Stimulated activated CD8-positive, alpha-beta memory T cell treated with anti-CD3 and anti-CD28 coated beads, Interleukin-7, amount 100 ng/mL, for 4 hours (primary cell): Measurements from ENCODE around the gene CCDC7.
"Not testable (repeated sequence)": the region's sequence is repeated elsewhere in the genome, so short reads cannot be mapped to it uniquely, and the experiment has no call there.

Experiments
- DNase-seq, 2 donors: peaks; one replicate each; pipeline ENCODE4 v3.0.0-alpha.2; 2020; ENCODE audit warnings: low read depth in 2 of 2

CCDC7 gene

DNA sequence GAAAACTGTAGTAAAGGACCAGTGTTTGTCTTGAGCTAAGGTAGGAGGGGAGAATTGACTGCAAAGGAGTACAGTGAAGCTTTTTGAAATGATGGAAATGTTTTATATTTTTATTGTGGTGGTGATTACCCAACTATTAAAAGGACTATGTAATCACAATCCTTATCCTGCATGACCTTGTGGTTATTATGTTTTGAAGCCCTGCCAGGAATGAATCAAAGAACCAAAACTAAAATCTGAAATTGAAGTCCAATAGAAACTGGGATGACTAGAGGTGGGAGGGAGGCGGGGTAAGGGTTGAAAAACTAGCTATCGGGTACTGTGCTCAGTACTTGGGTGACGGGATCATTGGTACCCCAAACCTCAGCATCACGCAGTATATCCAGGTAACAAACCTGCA, 8.2 kb downstream of the CCDC7 start:
- DNase-seq: no peak

DNA sequence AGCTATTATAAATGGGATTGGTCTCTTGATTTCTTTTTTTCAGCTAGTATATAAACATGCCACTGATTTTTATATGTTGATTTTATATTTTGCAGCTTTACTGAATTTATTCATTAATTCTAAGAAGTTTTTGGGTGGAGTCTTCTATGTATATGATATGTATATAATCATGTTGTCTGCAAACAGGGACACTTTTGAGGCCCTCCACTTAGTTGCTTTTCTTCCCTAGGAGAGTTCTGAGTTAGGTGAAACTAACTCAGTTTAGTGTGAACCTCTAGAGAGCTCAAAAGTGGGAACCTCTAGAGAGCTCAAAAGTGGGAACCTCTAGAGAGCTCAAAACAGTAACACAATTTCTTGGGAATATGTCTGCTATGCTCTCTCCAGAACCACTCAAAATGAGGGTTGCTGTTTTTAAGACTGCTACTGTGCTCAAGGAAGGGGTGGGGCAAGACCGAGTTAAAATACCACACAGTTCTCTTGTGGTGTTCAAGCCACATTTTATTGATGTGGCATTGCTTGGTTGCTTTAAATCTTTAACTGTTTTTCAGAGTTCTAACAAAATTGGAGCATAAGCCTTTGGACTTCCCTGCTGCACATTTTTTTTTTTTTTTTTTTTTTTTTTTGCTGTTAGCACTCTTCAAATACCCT, 13.2 kb downstream of the CCDC7 start:
- peak in 1 of 2 donors; percentile 4 for DNase-seq

DNA sequence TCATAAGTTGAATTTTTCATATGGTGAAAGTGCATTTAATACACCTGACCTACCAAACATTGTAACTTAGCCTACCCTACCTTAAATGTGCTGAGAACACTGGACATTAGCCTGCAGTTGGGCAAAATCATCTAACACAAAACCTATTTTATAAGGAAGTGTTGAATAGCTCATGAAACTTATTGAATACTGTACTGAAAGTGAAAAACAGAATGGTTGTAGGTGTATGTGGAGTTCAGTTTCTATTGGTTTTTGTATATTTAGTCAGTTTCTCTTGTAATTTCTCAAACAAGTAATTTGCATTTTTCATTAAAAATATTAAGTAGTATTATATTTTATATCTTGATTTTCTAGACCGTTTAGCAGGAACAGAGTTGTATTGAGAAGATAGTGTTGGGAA, 15.3 kb downstream of the CCDC7 start:
- no peak for DNase-seq

DNA sequence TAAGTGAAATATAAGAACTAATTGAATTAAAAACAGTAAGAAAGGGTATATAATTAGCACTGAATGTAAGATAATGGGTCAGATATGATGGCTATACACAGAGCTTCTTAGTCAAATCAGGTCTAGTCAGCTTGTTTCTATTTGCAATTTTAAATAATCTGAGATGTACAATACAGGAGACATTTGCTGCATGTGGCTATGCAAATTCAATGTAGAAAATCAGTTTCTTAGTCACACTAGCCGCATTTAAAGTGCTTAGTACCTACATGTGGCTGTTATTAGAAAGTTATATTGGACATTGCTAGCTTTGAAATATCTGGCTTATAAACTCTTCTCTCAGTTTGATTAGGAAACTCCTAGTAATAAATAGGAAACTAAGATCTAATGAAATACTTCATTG, 25.3 kb downstream of the CCDC7 start:
- DNase-seq: no peak

DNA sequence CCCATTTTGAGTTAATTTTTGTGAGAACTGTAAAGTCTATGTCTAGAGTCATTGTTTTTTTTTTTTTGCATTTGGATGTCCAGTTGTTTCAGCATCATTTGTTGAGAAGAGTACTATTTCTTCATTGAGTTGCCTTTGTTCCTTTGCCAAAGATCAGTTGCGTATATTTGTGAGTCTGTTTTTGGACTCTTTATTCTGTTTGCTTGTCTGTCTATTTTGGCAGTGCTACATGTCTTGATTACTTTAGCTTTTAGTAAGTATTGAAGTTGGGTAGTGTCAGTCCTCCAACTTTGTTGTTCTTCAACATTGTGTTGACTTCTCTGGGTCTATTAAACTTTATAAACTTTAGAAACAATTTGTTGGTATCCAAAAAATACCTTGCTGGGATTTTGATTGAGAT, 31.6 kb downstream of the CCDC7 start:
- no peak for DNase-seq

DNA sequence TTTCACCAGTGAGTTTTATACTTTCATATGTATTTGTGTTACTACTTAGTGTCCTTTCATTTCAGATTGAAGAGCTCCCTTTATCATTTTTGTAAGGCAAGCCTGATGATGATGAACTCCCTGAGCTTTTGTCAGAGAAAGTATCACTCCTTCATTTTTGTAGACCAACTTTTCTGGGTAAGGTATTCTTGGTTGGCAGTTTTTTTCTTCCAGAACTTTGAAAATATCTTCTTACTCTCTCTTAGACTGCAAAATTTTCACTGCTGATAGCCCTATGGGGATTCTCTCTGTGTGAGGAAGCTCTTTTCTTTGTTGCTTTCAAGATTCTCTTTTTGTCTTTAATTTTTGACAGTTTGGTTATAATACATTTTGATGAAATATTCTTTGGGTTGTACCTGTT, 35.7 kb downstream of the CCDC7 start:
- no peak for DNase-seq

DNA sequence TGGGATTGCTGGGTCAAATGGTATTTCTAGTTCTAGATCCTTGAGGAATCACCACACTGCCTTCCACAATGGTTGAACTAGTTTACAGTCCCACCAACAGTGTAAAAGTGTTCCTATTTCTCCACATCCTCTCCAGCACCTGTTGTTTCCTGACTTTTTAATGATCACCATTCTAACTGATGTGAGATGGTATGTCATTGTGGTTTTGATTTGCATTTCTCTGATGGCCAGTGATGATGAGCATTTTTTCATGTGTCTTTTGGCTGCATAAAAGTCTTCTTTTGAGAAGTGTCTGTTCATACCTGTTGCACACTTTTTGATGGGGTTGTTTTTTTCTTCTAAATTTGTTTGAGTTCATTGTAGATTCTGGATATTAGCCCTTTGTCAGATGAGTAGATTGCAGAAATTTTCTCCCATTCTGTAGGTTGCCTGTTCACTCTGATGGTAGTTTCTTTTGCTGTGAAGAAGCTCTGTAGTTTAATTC, 37.1 kb downstream of the CCDC7 start:
- not testable (repeated sequence) for DNase-seq

DNA sequence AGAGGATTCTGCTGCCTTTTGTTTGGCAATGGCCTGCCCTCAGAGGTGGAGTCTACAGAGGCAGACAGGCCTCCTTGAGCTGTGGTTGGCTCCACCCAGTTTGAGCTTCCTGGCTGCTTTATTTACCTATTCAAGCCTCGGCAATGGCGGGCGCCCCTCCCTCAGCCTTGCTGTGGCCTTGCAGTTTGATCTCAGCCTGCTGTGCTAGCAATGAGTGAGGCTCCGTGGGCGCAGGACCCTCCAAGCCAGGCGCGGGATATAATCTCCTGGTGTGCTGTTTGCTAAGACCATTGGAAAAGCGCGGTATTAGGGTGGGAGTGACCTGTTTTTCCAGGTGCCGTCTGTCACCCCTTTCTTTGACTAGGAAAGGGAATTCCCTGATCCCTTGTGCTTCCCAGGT, 42.1 kb downstream of the CCDC7 start:
- DNase-seq: not testable (repeated sequence)

DNA sequence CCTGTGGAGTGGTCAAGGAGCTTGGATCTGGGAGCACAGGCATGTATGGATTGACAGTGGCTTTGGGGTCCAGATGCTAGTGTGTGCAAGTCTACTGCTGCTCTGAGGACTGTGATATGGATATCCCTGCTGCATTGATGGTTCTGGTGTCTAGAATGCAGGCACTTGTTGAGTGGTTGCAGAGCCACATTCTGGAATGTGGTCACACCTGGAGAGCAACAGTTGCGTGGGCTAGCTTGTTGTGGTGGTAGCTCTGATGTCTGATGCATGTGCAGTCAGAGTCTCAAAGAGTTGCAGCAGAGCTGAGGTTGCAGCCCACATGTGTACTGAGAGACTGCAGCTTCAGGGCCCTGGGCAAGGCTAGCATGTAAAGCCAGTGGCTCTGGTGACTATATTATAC, 43.2 kb downstream of the CCDC7 start:
- no peak for DNase-seq

DNA sequence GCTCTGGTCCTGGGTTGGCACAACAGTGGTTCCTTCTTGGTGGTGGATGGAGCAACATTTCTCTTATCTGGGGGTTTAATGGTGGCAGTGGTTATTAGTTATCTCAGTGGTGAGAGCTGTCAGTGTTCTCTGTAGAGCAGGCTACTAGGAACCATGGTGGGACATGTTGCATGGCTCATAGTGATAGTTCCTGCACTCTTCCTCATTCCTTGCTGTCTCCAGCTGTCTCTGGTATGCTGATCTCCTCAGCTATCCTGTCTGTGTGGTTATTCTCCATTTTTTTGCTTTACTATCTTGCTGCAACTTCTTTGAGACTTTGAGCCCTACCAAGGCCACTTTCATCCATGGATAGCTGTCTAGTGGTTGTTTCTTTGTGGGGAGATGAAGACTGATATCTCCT, 44.0 kb downstream of the CCDC7 start:
- no peak for DNase-seq

DNA sequence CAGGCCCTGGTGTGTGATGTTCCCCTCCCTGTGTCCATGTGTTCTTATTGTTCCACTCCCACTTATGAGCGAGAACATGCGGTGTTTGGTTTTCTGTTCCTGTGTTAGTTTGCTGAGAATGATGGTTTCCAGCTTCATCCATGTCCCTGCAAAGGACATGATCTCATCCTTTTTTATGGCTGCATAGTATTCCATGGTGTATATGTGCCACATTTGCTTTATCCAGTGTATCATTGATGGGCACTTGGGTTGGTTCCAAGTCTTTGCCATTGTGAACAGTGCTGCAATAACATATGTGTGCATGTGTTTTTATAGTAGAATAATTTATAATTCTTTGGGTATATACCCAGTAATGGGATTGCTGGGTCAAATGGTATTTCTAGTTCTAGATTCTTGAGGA, 48.6 kb downstream of the CCDC7 start:
- DNase-seq: not testable (repeated sequence)

DNA sequence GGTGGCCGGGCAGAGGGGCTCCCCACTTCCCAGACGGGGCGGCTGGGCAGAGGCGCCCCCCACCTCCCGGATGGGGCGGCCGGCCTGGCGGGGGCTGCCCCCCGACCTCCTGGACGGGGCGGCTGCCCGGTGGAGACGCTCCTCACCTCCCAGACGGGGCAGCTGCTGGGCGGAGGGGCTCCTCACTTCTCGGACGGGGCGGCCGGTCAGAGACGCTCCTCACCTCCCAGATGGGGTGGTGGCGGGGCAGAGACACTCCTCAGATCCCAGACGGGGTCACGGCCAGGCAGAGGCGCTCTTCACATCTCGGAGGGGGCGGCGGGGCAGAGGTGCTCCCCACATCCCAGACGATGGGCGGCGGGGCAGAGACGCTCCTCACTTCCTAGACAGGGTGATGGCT, 54.2 kb downstream of the CCDC7 start:
- DNase-seq: not testable (repeated sequence)

DNA sequence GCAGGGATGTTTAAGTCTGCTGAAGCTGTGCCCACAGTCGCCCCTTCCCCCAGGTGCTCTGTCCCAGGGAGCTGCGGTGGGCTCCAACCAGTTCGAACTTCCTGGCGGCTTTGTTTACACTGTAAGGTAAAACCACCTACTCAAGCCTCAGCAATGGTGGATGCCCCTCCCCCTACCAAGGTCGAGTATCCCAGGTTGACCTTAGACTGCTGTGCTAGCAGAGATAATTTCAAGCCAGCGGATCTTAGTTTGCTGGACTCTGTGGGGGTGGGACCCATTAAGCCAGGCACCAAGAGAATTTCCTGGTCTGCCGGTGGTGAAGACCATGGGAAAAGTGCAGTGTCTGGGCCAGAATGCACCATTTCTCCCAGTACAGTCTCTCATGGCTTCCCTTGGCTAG, 56.0 kb downstream of the CCDC7 start:
- DNase-seq: no peak

DNA sequence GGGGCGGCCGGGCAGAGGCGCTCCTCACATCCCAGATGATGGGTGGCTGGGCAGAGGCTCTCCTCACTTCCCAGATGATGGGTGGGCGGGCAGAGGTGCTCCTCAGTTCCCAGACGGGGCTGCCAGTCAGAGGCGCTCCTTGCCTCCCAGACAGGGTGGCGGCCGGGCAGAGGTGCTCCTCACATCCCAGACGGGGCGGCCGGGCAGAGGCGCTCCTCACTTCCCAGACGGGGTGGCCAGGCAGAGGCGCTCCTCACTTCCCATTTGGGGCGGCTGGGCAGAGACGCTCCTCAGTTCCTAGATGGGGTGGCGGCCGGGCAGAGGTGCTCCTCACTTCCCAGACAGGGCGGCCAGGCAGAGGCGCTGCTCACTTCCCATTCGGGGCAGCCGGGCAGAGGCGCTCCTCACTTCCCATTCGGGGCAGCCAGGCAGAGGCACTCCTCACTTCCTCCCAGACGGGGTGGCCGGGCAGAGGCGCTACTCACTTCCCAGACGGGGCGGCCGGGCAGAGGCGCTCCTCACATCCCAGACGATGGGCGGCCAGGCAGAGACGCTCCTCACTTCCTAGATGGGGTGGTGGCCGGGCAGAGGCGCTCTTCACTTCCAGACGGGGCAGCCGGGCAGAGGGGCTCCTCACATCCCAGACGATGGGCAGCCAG, 60.0 kb downstream of the CCDC7 start:
- DNase-seq: not testable (repeated sequence)

DNA sequence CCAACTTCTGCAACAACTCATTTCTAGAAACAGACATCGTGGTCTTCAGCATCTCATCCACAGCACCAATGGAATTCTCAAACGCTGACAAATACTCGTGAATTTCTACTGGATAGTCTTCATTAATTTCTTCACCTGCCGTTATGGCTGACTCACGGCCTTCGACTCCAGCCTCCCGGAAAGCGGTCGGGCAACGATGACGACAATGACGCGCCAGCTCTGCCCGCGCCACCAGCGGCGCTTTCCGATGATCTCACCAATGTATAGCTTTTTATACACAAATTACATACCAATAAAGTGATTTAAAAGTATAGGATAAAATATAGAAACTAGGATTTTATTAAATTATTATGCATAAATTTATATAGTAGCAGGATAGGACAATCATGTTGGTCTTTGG, 65.7 kb downstream of the CCDC7 start:
- no peak for DNase-seq

DNA sequence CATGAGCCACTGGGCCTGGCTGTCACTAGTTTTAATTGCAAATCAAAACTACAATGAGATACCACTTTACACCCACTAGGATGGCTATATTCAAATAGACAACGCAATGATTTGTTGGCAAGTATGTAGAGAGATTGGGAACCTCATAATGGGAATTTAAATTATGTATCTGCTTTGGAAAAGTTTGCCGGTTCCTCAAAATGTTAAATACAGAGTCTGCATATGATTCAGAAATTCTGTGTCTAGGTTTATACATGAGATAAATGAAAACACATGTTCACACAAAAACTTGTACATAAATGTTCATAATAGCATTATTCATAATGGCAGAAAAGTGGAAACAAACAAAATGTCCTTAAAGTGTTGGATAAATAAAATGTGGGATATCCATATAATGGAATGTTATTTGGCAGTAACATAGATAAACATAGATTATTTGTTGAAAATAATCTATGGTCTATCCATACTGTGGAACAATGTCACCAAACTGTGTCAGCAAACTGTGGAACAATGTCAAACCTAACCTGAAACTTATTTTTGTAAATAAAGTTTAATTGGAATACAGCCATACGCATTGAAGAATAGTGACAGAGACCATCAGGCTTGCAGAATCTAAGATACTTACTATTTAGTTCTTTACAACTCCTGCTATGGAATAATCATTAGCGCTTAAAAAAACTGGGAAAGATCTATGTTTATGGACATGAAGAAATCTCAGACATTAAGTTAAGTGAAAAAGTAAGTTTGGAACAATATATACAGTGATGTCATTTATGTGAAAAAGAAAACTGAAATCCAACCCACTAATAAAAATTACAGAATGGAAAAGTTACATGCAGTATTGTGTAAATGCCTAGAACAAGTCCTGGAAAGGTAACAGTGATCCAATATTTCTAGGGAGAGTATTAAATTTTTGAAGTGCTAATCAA, 70.9 kb downstream of the CCDC7 start:
- no peak for DNase-seq

DNA sequence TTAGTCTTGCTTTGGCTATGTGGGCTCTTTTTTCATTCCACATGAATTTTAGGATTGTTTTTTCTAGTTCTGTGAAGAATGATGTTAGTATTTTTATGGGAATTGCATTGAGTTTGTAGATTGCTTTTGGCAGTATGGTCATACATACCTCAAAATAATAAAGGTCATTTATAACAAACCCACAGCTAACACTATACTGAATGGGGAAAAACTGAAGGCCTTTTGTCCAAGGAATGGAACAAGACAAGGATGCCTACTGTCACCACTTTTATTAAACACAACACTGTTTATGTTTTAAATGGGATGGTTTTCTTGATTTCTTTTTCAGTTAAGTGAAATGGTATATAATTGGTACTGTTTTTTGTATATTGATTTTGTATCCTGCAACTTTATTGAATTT, 84.3 kb downstream of the CCDC7 start:
- no peak for DNase-seq

DNA sequence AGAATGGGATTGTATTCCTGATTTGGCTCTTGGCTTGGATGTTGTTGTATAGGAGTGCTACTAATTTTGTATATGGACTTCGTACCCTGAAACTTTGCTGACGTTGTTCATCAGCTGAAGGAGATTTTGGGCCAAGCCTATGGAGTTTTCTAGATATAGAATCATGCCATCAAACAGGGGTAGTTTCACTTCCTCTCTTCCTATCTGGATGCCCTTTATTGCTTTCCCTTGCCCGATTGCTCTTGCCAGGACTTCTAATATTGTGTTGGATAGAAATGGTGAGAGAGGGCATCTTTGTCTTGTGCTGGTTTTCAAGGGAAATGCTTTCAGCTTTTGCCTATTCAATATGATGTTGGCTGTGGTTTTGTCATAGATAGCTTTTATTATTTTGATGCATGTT, 92.3 kb downstream of the CCDC7 start:
- DNase-seq: no peak

DNA sequence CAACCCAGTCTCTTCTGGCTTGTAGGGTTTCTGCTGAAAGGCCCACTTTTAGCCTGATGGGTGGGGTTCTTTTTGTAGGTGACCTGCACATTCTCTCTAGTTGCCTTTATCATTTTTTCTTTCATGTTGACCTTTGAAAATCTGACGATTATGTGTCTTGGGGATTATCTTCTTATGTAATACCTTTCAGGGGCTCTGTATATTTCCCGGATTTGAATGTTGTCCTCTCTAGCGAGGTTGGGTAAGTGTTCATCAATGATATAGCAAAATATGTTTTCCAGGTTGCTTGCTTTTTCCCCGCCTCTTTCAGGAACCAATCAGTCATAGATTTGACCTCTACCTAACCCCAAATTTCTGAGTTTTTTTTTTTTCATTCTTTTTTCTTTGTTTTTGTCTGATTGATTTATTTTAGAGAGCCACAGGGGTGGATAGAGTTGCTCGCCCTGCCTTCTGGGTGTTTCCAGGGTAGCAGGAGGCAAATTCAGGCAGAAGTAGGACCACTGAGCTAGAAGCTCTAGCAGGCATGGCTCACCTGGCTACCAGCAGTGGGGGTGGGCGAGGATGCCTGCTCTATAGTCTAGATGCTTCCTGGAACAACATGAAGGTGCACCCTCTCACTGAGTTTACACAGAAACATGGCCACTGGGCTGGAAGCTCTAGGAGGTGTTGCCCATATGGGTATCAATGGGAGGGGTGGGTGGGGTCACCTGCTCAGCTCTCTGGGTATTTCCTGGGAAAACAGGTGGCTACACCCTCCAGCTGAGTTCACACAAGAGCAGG, 94.9 kb downstream of the CCDC7 start:
- DNase-seq: no peak

DNA sequence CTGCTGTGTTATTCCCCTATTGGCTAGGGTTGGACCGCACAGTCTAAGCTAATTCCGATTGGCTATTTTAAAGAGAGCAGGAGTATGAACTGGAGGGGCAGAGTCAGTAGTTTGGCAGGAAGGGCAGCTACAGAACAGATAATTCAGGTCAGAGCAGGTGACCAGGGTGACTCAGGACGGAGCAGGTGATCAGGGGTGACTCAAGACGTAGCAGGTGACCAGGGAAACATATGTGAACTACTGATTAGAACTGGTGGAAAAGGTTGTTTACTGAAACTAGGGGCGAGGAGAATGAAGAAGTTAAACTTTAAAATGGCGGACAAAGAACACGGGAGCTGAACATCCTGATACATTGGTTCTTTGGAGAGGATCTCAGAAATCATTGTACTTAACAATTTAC, 102.3 kb downstream of the CCDC7 start:
- no peak for DNase-seq

DNA sequence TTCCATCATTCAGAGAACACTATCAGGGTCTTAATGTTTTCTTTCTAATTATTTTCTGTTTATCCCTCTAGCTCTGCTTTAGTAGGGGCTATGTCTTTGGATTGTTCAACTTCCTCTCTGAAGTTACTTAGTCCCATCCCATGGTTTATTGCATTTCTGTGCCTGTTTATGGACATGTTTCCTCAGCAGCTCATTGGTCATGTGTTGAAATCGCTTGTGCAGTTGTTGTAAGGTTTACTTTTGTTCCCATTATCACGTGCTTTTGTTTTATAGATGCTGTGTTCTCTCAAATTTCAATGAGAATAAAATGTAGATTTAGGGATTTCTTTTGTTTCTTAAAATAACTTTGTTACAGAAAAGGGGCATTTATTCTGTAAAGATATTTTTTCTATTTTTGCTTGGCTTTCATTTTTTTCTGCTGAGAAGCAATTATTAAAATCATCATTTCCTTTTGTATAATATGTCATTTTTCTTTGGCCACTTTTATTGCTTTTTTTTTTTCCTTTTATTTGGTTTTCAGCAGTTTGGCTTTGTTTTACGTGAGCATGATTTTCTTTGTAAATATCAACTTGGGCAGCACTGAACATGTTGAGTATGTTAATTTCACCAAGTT, 110.9 kb downstream of the CCDC7 start:
- DNase-seq: no peak
